Skeletal muscle tissue (tissue), 4 donors: ENCODE results near the gene TCF7L2. TPM values are rescaled to one million over a fixed set of nuclear protein-coding genes. Genes with fewer than 3 reads are reported as not detected.

Experiments
- H3K27ac ChIP-seq: one replicate; pipeline ENCODE4 v1.7.0; 2013; ENCODE audit warnings: mild to moderate bottlenecking, low read depth, low read length, inconsistent platforms
- H3K27me3 ChIP-seq, 3 donors: one replicate each; pipeline ENCODE4 v1.7.0; 2013; ENCODE audit warnings: low read length in 3 of 3; ENCODE audit not compliant: control insufficient read depth in 3 of 3, insufficient read depth in 3 of 3
- H3K36me3 ChIP-seq, 3 donors: one replicate each; pipeline ENCODE4 v1.7.0; 2013; ENCODE audit warnings: low read length in 3 of 3; ENCODE audit not compliant: control insufficient read depth in 3 of 3, insufficient read depth in 3 of 3
- H3K4me1 ChIP-seq, 3 donors: one replicate each; pipeline ENCODE4 v1.7.0; 2013; ENCODE audit warnings: low read length in 3 of 3, mild to moderate bottlenecking in 3 of 3; ENCODE audit not compliant: control insufficient read depth in 3 of 3, insufficient read depth in 3 of 3
- H3K4me3 ChIP-seq, 3 donors: one replicate each; pipeline ENCODE4 v1.7.0; 2013; ENCODE audit warnings: low read length in 3 of 3
- H3K9ac ChIP-seq, 3 donors: one replicate each; pipeline ENCODE4 v1.7.0; 2013; ENCODE audit warnings: low read length in 3 of 3, mild to moderate bottlenecking in 3 of 3, moderate library complexity in 2 of 3, low read depth in 1 of 3
- H3K9me3 ChIP-seq, 3 donors: one replicate each; pipeline ENCODE4 v1.7.0; 2013; ENCODE audit warnings: low read length in 3 of 3; ENCODE audit not compliant: control insufficient read depth in 3 of 3
- total RNA-seq: library from RNA; depleted of rRNA; stranded (reverse); fragments of >200 nt; gene quantifications from one replicate; pipeline ENCODE4 v1.2.3, GENCODE V29; 2014
- donor health status: Osteomylitis.

The TCF7L2 gene
- total RNA-seq, 1 donor from 2014 or later = 33.9 TPM

DNA sequence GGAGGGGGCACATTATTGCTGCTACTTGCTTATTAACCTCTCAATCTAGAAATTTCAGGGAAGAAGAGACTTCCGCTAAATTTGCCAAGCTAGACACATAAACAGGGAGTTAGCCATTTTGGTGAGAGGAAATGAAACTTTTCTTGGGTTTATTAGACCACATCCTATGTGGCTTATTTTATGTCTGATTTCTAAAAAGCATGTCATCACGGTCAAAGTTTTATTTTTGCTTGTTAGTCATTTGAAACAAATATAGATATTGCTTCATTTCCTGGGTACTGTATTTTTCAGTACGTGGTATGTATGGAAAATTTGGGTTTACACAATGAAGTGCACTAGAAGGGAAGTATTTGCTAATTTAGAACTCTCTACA is 144.1 kb downstream of the TCF7L2 start:
- H3K27ac ChIP-seq = no peak overlapping the region
- H3K4me1 ChIP-seq = peaks cover 8 to 16% (median 11%) of the 10 kb centered on the region in 3 donors
- H3K4me3 ChIP-seq = no peak overlapping the region

DNA sequence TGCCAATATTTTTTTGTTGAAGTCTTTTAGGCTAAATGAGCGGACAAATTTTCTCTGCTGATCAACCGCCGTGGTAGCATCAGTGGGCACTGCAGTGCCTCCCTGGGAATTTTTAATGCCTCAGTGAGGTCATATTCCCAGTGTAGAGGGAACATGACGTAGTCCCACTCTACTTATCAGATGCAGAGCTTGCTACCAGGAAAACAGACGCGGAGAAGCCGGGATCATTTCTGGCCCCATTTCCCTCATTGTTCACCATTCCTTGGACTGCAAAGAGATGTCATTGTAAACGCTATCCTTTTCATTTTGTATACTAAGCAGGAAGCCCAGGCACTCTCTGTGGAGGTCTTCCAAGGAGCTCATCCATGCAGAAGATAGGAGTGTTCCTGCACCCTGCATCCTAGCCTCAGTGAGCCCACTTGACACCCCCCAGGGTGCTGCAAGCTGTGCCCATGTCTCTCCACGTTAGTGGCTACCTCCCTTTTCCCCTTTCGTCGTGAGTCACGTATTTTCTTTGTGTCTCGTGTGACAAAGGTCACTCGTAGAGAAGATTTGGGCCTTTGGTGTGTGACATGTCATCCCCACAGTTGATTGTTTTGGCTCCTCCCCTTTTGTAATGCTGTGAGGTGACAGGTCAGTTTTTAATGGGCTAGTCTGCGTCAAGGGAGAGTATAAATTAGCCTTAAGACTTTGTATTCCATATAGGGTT is 145.5 kb downstream of the TCF7L2 start:
- H3K4me3 ChIP-seq = no peak overlapping the region
- H3K9me3 ChIP-seq = no peaks in the 10 kb centered on the region
- H3K36me3 ChIP-seq = peaks cover 0 to 2% (median 0%) of the 10 kb centered on the region in 3 donors
- no peak overlapping the region for H3K27ac ChIP-seq
- H3K9ac ChIP-seq = no peak overlapping the region
- H3K4me1 ChIP-seq = peaks cover 8 to 20% (median 17%) of the 10 kb centered on the region in 3 donors
- no peaks in the 10 kb centered on the region for H3K27me3 ChIP-seq

More for the DNA sequence above, 144.1 kb downstream of the TCF7L2 start:
- Histone ChIP-seq H3K27me3 (no peaks in the 10 kb centered on the region), H3K9me3 (no peaks in the 10 kb centered on the region), H3K9ac (no peak overlapping the region), H3K36me3 (peaks cover 0 to 2% (median 0%) of the 10 kb centered on the region in 3 donors)

DNA sequence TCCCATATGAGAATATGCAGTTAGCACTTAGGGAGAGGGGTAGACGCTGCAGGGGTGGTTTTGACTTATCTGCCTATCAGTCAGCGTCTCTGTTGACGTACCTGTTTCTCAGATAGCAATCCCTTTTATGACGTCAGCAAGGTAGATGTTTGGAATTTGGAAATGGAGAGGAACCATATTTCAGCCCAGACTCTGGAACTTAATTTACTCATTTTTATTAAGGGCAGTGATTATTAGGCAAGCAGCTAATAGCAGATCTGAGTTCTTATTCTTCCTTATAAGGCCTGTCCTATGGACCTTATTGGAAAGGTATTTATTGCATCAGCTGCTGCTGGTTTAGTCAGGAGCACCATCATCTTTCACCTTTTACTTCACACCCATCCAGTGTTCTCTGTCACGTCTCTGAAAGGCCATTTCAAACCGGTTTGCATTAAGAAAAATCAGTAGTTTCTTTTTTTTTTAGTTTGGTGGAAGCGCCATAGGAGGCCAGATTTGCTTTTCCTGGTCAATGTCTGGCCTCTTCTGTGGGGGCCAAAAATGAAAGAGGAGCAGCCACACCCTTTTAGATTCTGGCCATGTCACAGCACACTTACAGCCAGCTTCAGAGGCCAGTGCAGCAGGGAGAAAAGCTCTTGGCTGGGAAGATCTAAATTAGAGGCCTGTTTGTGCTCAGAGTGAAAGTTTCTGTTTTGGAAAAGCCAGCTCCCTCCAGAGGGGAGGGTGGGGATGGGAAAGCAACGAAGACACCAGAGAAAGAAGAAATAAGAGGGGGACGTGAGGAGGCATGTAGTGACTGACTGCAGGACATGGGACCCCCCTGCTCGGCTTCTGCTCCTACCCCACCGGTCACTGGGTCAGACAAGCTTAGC is 146.3 kb downstream of the TCF7L2 start:
- Histone ChIP-seq H3K4me1 (peaks cover 8 to 20% (median 17%) of the 10 kb centered on the region in 3 donors), H3K9ac (peak overlapping the region in 2 of 3 donors; percentile 40 to 43), H3K27ac (peak overlapping the region; percentile 23), H3K9me3 (no peaks in the 10 kb centered on the region), H3K27me3 (no peaks in the 10 kb centered on the region), H3K36me3 (peaks cover 0 to 2% (median 0%) of the 10 kb centered on the region in 3 donors), H3K4me3 (no peak overlapping the region)

DNA sequence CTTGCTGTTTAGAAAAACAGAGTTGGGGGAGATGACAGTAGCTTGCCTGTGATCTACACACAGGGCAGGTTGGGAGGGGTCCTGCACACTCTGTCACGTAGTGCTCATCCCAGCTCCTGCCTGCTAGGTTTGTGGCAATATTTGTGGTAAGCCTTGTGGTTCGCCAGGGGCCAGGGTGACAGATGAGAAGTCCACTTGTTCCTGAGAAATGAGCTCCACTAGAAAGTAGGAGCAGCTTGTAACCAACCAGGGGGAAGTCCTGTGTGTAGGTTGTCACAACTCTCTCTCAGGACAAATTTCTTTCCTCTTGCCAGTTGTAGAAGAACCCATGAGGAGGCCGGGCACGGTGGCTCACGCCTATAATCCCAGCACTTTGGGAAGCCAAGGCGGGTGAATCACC is 147.0 kb downstream of the TCF7L2 start:
- Histone ChIP-seq H3K27ac (peak overlapping the region; percentile 23), H3K9me3 (no peaks in the 10 kb centered on the region), H3K36me3 (peaks cover 0 to 2% (median 0%) of the 10 kb centered on the region in 3 donors), H3K4me1 (peaks cover 8 to 20% (median 17%) of the 10 kb centered on the region in 3 donors), H3K27me3 (no peaks in the 10 kb centered on the region), H3K4me3 (no peak overlapping the region), H3K9ac (peak overlapping the region in 2 of 3 donors; percentile 40 to 43)

DNA sequence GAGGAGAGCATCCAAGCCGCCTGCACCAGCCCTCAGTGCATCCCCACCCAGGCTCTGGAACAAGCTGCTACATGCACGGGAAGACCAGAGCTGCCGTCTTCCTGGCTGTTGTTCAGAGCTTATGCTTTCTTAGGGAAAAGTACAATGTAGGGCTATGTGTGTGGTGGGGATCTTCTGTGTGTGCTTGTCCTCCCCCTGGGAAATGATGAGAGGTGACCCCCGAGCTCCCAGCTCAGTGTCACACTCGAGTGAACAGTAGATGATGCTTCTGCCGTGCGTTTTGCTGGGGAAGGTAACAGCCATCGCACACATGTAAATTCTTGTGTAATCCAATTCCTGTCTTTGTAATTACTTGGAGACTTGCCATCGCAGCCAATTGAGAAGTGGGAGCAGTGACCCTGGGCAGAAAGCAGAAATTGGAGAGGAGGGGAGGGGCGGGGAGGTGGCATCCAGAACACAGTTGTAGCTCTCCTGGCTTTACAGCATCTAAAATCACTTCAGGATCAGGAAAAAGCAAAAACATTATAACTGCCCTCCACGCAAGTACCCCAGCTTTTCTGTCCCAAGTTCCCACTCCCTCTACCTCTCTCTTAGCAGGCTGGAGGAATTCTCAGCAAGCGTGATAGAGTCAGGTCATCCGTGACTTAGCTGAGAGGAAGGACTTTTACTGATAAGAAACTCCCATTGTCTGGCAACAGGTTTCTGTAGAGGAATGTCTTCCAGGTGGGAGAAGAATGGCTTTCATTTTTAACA is 149.6 kb downstream of the TCF7L2 start:
- Histone ChIP-seq H3K27me3 (no peaks in the 10 kb centered on the region), H3K36me3 (no peaks in the 10 kb centered on the region), H3K9me3 (no peaks in the 10 kb centered on the region), H3K4me3 (no peak overlapping the region), H3K4me1 (peaks cover 9 to 24% (median 13%) of the 10 kb centered on the region in 3 donors), H3K9ac (no peak overlapping the region), H3K27ac (peak overlapping the region; percentile 16)

DNA sequence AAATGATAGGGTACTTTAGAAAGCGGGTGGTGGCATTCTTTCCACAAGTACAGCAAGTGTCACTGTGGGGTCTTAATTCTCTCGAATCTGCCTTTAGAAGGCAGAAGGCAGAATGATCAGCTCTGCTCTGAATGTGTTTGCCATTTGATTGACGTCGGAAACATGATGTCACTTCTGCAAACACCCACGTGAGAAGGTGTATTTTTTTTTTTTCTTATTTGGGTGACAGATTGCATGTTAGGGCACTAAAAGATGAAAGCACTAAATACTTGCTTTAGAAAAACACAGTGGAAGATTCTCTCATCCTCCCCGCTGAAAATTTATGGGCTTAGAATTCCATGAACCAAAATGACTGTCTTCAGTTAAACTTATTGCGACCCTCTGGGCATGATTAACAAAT is 150.2 kb downstream of the TCF7L2 start:
- Histone ChIP-seq H3K36me3 (no peaks in the 10 kb centered on the region), H3K27ac (no peak overlapping the region), H3K4me1 (peaks cover 9 to 31% (median 15%) of the 10 kb centered on the region in 3 donors), H3K9me3 (no peaks in the 10 kb centered on the region), H3K4me3 (no peak overlapping the region), H3K27me3 (no peaks in the 10 kb centered on the region), H3K9ac (no peak overlapping the region)

DNA sequence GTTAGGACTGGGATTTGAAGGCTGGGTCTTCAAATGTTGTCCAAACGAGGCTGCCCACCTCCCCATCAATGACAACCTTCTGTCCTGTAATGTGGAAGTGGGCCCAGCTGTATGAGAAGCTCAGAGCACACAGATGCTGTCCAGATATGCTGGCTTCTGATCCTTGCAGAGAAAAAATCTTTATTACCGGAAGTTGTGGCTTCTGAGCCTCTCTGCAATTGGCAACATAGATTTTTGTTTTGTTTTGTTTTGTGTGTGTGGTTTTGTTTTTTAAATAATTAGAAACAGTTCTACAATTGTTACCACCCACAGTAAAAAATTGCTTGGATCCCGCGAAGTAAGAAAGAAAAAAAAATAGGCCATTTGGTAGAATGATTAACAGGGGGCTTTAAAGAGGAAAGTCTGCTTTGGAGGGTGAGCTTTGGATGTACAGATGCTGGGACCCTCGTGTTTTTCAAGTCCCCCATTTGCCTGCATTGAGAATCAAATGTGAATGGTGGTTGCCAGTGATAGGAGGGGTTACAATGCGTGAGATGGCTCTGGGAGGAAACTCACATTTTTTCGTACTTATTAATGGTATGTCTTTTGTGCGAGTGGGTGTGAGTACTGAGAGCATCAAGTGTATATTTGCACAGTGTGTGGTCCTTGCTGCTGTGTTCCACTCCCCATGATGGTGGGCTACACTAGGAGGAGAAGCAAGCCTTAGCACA is 153.2 kb downstream of the TCF7L2 start:
- Histone ChIP-seq H3K9me3 (no peaks in the 10 kb centered on the region), H3K36me3 (no peaks in the 10 kb centered on the region), H3K4me1 (peaks cover 11 to 22% (median 13%) of the 10 kb centered on the region in 3 donors), H3K4me3 (no peak overlapping the region), H3K27ac (no peak overlapping the region), H3K9ac (no peak overlapping the region), H3K27me3 (no peaks in the 10 kb centered on the region)

DNA sequence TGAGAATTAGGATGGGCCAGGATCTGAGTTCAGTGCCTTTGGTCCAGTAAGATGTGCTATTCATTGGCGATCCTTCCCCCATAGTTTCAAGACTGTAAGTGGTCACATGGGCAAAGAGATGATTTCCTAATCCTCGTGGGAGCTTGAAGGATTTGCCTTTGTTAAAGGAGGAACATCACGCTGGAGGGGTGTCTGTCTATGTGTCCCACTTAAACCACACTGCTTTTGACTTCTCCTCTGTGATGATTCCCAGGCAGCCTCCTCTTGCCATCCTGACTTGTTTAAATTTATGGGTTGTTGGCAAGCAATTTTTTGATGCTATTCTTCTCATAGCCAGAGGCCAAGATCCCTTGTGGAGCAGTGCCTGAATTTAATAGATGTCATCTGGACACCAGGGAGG is 154.0 kb downstream of the TCF7L2 start:
- no peak overlapping the region for H3K9ac ChIP-seq
- no peak overlapping the region for H3K4me3 ChIP-seq
- no peaks in the 10 kb centered on the region for H3K27me3 ChIP-seq
- no peaks in the 10 kb centered on the region for H3K9me3 ChIP-seq
- no peak overlapping the region for H3K27ac ChIP-seq
- H3K4me1 ChIP-seq = peaks cover 11 to 22% (median 13%) of the 10 kb centered on the region in 3 donors
- no peaks in the 10 kb centered on the region for H3K36me3 ChIP-seq

DNA sequence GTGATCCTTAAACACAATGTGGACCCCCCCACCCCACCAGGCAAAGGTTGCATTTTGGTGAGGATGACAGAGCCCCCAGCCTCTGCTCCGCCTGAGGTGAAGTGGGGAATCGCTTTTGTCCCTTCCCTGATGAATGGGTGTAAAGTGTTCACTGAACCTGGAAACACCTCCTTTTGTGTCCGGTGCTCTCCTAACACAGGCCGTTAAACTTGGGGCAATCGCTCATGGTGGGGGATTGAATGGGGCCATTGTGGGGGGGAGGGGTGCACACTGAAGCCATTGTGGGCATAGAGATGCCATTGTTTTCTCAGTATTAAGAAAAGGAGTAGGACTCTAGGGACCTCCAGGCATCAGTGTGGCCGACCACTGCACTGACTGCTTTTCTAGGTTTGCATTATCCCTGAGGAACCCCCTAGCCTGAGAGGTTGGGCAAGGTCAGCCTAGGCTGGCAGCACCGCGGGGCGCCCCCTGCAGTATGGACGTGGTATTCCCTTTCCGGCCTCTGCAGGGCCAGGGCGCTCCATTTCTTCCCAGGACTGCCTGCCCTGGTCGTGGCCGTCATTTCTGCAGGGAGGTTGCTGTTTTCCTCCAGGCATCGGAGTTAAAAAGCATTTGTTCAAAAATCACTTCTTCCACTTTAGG is 158.3 kb downstream of the TCF7L2 start:
- Histone ChIP-seq H3K9ac (no peak overlapping the region), H3K4me3 (no peak overlapping the region), H3K36me3 (no peaks in the 10 kb centered on the region), H3K4me1 (peaks cover 7 to 19% (median 11%) of the 10 kb centered on the region in 3 donors), H3K27me3 (no peaks in the 10 kb centered on the region), H3K9me3 (no peaks in the 10 kb centered on the region), H3K27ac (no peak overlapping the region)
